HCT116 (cell line): ENCODE data around the gene ADGRB3. TPM values are rescaled to one million over a fixed set of nuclear protein-coding genes. Genes with fewer than 3 reads are reported as not detected.
"Not testable (repeated sequence)": the region's sequence is repeated elsewhere in the genome, so short reads cannot be mapped to it uniquely, and the experiment has no call there.

ENCODE experiments used
- ATAC-seq: fragments of 200-7000 bp; cut with Tn5 transposase; 2 replicates; pipeline ENCODE4 v1.9.1; 2020; ENCODE audit warnings: mild to moderate bottlenecking, moderate library complexity
- BruUV-seq: library from RNA; stranded (reverse); fragments of 400-500 nt; replicated peaks from 2 replicates; lab custom pipeline; 2021; lab: Mats Ljungman, UMichigan
- CTCF ChIA-PET: fragments of 300-600 bp; sonication (Branson Sonifier 250); formaldehyde crosslinking; loops from one replicate; lab custom pipeline; 2021; ENCODE audit warnings: antibody characterized with exemption; lab: Charles Lee
- POLR2A ChIA-PET: fragments of 300-600, 350-600 bp; sonication (Branson Sonifier 250); formaldehyde crosslinking; loops from one replicate; lab custom pipeline; 2021; ENCODE audit warnings: antibody characterized with exemption; lab: Charles Lee
- RAD21 ChIA-PET, 2 experiments: fragments of 300-600 bp; sonication (Branson Sonifier 250); formaldehyde crosslinking; loops; one replicate each; lab custom pipeline; 2023; ENCODE audit warnings: low total read pairs in 2 of 2; ENCODE audit not compliant: uncharacterized antibody in 2 of 2, unreplicated experiment in 2 of 2, low non-redundant PET in 1 of 2; lab: Charles Lee
- DNase-seq: peaks from one replicate; pipeline ENCODE4 v3.0.0-alpha.2; 2010; ENCODE audit warnings: low read depth, low spot score
- H2AFZ ChIP-seq: fragments of 200-600 bp; shearing (Covaris generic), sonication (generic); 2 replicates; pipeline ENCODE4 v1.6.1; 2017; ENCODE audit warnings: low read depth, mixed run types, mixed read lengths, antibody characterized with exemption, low read length; ENCODE audit not compliant: poor library complexity, severe bottlenecking
- H3K27ac ChIP-seq: 2 replicates; pipeline ENCODE4 v1.5.1; 2012; ENCODE audit warnings: low read depth, low read length
- H3K27me3 ChIP-seq: fragments of 200-600 bp; sonication (generic); 2 replicates; pipeline ENCODE4 v1.6.1; 2016; ENCODE audit warnings: mixed run types, low read length, mixed read lengths; ENCODE audit not compliant: insufficient read depth
- H3K36me3 ChIP-seq, 2 experiments: fragments of 200-500 bp in 1 of 2; fragments of 200-600 bp in 1 of 2; sonication (Bioruptor generic) in 1 of 2; sonication (generic) in 1 of 2; 2 replicates each; pipeline versions ENCODE4 v1.5.1 to v1.6.1; 2014 to 2016; ENCODE audit warnings: low read length in 2 of 2, inconsistent platforms in 1 of 2, mixed read lengths in 1 of 2, mixed run types in 1 of 2; ENCODE audit not compliant: insufficient read depth in 2 of 2, control insufficient read depth in 1 of 2
- H3K4me1 ChIP-seq, 2 experiments: fragments of 200-600 bp in 1 of 2; sonication (generic) in 1 of 2; 2 replicates each; pipeline versions ENCODE4 v1.5.1 to v1.6.1; 2012 to 2017; ENCODE audit warnings: low read length in 2 of 2, inconsistent platforms in 1 of 2, mild to moderate bottlenecking in 1 of 2, mixed read lengths in 1 of 2, mixed run types in 1 of 2, moderate library complexity in 1 of 2; ENCODE audit not compliant: insufficient read depth in 2 of 2, control insufficient read depth in 1 of 2
- H3K4me2 ChIP-seq: fragments of 200-600 bp; sonication (generic); 2 replicates; pipeline ENCODE4 v1.6.1; 2017; ENCODE audit warnings: mixed run types, low read length, mixed read lengths
- H3K4me3 ChIP-seq, 2 experiments: fragments of 200-600 bp in 1 of 2; sonication (generic) in 1 of 2; replicated peaks in 1 of 2; 2 replicates each; pipeline ENCODE4 v1.5.1; 2011 to 2016; ENCODE audit warnings: low read length in 2 of 2, control low read depth in 1 of 2, low read depth in 1 of 2, mild to moderate bottlenecking in 1 of 2, mixed read lengths in 1 of 2, mixed run types in 1 of 2
- H3K79me2 ChIP-seq: fragments of 200-600 bp; sonication (generic); 2 replicates; pipeline ENCODE4 v1.6.1; 2017; ENCODE audit warnings: mild to moderate bottlenecking, mixed run types, low read length, moderate library complexity, mixed read lengths; ENCODE audit not compliant: insufficient read depth
- H3K9ac ChIP-seq: fragments of 200-600 bp; sonication (generic); 2 replicates; pipeline ENCODE4 v1.6.1; 2016; ENCODE audit warnings: low read length, mixed read lengths
- H3K9me2 ChIP-seq: fragments of 200-600 bp; sonication (generic), shearing (Covaris generic); 2 replicates; pipeline ENCODE4 v1.6.1; 2017; ENCODE audit warnings: mixed run types, mild to moderate bottlenecking, moderate library complexity; ENCODE audit not compliant: insufficient read depth
- H3K9me3 ChIP-seq, 2 experiments: fragments of 200-500 bp in 1 of 2; fragments of 200-600 bp in 1 of 2; sonication (Bioruptor generic) in 1 of 2; sonication (generic) in 1 of 2; 2 replicates each; pipeline ENCODE4 v1.6.1; 2014 to 2017; ENCODE audit warnings: low read length in 2 of 2, mixed read lengths in 2 of 2, inconsistent platforms in 1 of 2, low read depth in 1 of 2, mild to moderate bottlenecking in 1 of 2, mixed run types in 1 of 2, moderate library complexity in 1 of 2; ENCODE audit not compliant: control insufficient read depth in 1 of 2, insufficient read depth in 1 of 2
- H4K20me1 ChIP-seq: fragments of 200-600 bp; sonication (generic), shearing (Covaris generic); 2 replicates; pipeline ENCODE4 v1.6.1; 2017; ENCODE audit warnings: mixed run types, mild to moderate bottlenecking, moderate library complexity; ENCODE audit not compliant: insufficient read depth
- ELF1 ChIP-seq: IDR thresholded peaks from 2 replicates; pipeline ENCODE4 v1.6.1; 2012; ENCODE audit warnings: low read depth, borderline replicate concordance
- FOSL1 ChIP-seq: IDR thresholded peaks from 2 replicates; pipeline ENCODE4 v1.6.1; 2012; ENCODE audit warnings: low read depth
- JUND ChIP-seq: IDR thresholded peaks from 2 replicates; pipeline ENCODE4 v1.6.1; 2012
- RAD21 ChIP-seq: IDR thresholded peaks from 2 replicates; pipeline ENCODE4 v1.6.1; 2012; ENCODE audit warnings: low read depth, mild to moderate bottlenecking
- SRF ChIP-seq: IDR thresholded peaks from 2 replicates; pipeline ENCODE4 v1.6.1; 2012; ENCODE audit warnings: low read depth
- intact Hi-C: fragments of 100-400 bp; cut with micrococcal nuclease; formaldehyde crosslinking; loops from 2 replicates; pipeline ENCODE4 v1.10.0; 2022
- total RNA-seq: library from RNA; stranded (reverse); gene quantifications from one replicate; pipeline ENCODE4 v1.2.1, GENCODE V29; 2021; ENCODE audit not compliant: unreplicated experiment

The ADGRB3 gene
- total RNA-seq, 1 experiment from 2014 or later, result not detected

DNA sequence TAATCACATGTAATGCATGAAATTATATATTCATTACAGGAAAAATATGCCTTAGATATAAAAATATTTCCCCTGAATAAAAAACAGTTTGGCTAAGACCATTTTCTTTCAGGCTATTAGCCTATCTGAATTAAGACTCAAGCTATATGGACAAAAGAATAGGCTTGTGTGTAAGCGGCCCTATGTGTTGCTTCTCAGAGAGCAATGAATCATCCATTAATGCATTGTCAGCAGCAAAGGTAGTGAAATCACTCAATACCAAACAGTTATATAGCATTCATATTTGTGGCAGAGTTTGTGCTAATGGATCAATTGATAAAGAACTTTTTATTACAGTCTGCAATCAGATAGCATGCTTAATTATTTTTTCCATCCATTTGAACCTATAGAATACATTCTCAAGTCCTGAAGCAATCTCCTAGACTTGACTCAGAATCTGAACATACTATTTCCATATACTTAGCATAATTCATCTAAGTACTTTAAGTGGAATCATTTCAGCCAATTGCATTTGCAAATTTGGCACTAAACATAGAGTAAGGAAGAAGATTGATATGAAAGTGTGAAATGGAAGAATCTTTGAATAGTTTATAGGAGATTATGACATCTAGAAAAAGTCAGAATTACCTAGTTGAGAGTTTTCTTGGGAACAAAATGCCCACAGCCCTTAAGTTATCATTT is 112.2 kb downstream of the ADGRB3 start:
- intact Hi-C loops, result no loop called here
- Histone ChIP-seq H3K27ac (no peak overlapping the region), H3K36me3 (no peaks in the 10 kb centered on the region), H3K4me3 (no peak overlapping the region), H3K9ac (no peak overlapping the region), H3K79me2 (no peaks in the 10 kb centered on the region), H2AFZ (no peak overlapping the region), H3K27me3 (no peaks in the 10 kb centered on the region), H4K20me1 (no peaks in the 10 kb centered on the region), H3K9me2 (no peaks in the 10 kb centered on the region), H3K4me1 (no peaks in the 10 kb centered on the region), H3K9me3 (peaks cover 4 to 6% of the 10 kb centered on the region in 2 experiments; a peak in 2 of 4 replicates), H3K4me2 (no peak overlapping the region)
- ChIA-PET CTCF (no interaction called here), POLR2A (no interaction called here), RAD21 (no interaction called here)
- TF ChIP-seq ELF1 (no peak), RAD21 (no peak), JUND (no peak), SRF (no peak), FOSL1 (no peak)
- BruUV-seq, result no TSS peak
- ATAC-seq (no peak), DNase-seq (no peak)

DNA sequence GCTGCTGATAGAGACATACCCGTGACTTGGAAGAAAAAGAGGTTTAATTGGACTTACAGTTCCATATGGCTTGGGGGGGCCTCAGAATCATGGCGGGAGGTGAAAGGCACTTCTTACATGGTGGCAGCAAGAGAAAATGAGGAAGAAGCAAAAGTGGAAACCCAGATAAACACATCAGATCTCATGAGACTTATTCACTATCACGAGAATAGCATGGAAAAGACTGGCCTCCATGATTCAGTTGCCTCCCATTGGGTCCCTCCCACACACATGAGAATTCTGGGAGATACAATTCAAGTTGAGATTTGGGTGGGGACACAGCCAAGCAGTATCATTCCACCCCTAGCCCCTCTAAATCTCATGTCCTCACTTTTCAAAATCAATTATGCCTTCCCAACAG is 112.8 kb downstream of the ADGRB3 start:
- RAD21 ChIA-PET, H3K4me2 ChIP-seq, H3K4me3 ChIP-seq, H3K9ac ChIP-seq, H3K36me3 ChIP-seq, BruUV-seq, DNase-seq, H4K20me1 ChIP-seq, CTCF ChIA-PET, intact Hi-C loops, H3K27me3 ChIP-seq, H3K27ac ChIP-seq, H2AFZ ChIP-seq, H3K79me2 ChIP-seq, POLR2A ChIA-PET, H3K9me2 ChIP-seq, ATAC-seq, H3K4me1 ChIP-seq: not testable (repeated sequence)
- peaks cover 7 to 10% of the 10 kb centered on the region in 2 experiments; a peak in 2 of 4 replicates for H3K9me3 ChIP-seq
